GM23248 (cell line): ENCODE measurements around the gene GALNT17. TPM values are rescaled to one million over a fixed set of nuclear protein-coding genes. Genes with fewer than 3 reads are reported as not detected.
"Not testable (repeated sequence)": the region's sequence is repeated elsewhere in the genome, so short reads cannot be mapped to it uniquely, and the experiment has no call there.

ENCODE experiments used
- DNase-seq: peaks from one replicate; pipeline ENCODE4 v3.0.0-alpha.2; 2015
- H2AFZ ChIP-seq: fragments of 200-600 bp; sonication (generic); 2 replicates; pipeline ENCODE4 v1.6.1; 2016; ENCODE audit warnings: antibody characterized with exemption
- H3F3A ChIP-seq: fragments of 200-600 bp; sonication (generic); 2 replicates; pipeline ENCODE4 v1.6.1; 2016; ENCODE audit warnings: mild to moderate bottlenecking, antibody characterized with exemption, mixed run types; ENCODE audit not compliant: insufficient read depth
- H3K27ac ChIP-seq: fragments of 200-600 bp; sonication (generic); 2 replicates; pipeline ENCODE4 v1.5.1; 2016; ENCODE audit warnings: mild to moderate bottlenecking
- H3K27me3 ChIP-seq: fragments of 200-600 bp; sonication (generic); replicated peaks from 2 replicates; pipeline ENCODE4 v1.6.1; 2016; ENCODE audit warnings: mild to moderate bottlenecking; ENCODE audit not compliant: insufficient read depth
- H3K36me3 ChIP-seq: fragments of 200-600 bp; sonication (generic); 2 replicates; pipeline ENCODE4 v1.6.1; 2016; ENCODE audit warnings: low read depth, mild to moderate bottlenecking
- H3K4me1 ChIP-seq: fragments of 200-600 bp; sonication (generic); 2 replicates; pipeline ENCODE4 v1.6.1; 2016; ENCODE audit warnings: mild to moderate bottlenecking; ENCODE audit not compliant: insufficient read depth
- H3K4me2 ChIP-seq: fragments of 200-600 bp; sonication (generic); one replicate; pipeline ENCODE4 v1.6.1; 2016; ENCODE audit warnings: mild to moderate bottlenecking; ENCODE audit not compliant: unreplicated experiment
- H3K4me3 ChIP-seq: fragments of 200-600 bp; sonication (generic); 2 replicates; pipeline ENCODE4 v1.5.1; 2016; ENCODE audit warnings: mild to moderate bottlenecking
- H3K79me2 ChIP-seq: fragments of 200-600 bp; sonication (generic); 2 replicates; pipeline ENCODE4 v1.6.1; 2016; ENCODE audit warnings: mild to moderate bottlenecking; ENCODE audit not compliant: insufficient read depth
- H3K9ac ChIP-seq: fragments of 200-600 bp; sonication (generic); 2 replicates; pipeline ENCODE4 v1.6.1; 2016; ENCODE audit warnings: mild to moderate bottlenecking
- H3K9me2 ChIP-seq: fragments of 200-600 bp; sonication (generic); 2 replicates; pipeline ENCODE4 v1.6.1; 2016; ENCODE audit warnings: mixed run types, mild to moderate bottlenecking, moderate library complexity; ENCODE audit not compliant: insufficient read depth
- H3K9me3 ChIP-seq: fragments of 200-600 bp; sonication (generic); one replicate; pipeline ENCODE4 v1.6.1; 2017; ENCODE audit warnings: low read depth
- H4K20me1 ChIP-seq: fragments of 200-600 bp; sonication (generic); 2 replicates; pipeline ENCODE4 v1.6.0; 2016; ENCODE audit not compliant: insufficient read depth
- EZH2 ChIP-seq: fragments of 200-600 bp; sonication (generic); IDR thresholded peaks from 2 replicates; pipeline ENCODE4 v1.6.1; 2018; ENCODE audit warnings: antibody characterized with exemption, mild to moderate bottlenecking; ENCODE audit not compliant: insufficient read depth, poor library complexity, severe bottlenecking
- EZH2phosphoT487 ChIP-seq: fragments of 200-600 bp; sonication (generic); IDR thresholded peaks from 2 replicates; pipeline ENCODE4 v1.6.1; 2018; ENCODE audit warnings: antibody characterized with exemption, moderate library complexity, mild to moderate bottlenecking, low read depth; ENCODE audit not compliant: insufficient read depth
- WGBS, 2 experiments: methylation state at CpG; one replicate each; pipeline ENCODE4 v1.1.6; 2015 to 2017; ENCODE audit warnings: low lambda C conversion rate in 2 of 2, low coverage in 1 of 2; ENCODE audit errors: missing lambda C conversion rate in 2 of 2; 5-methylcytosine and 5-hydroxymethylcytosine counted together
- in situ Hi-C: fragments of 300-500 bp; cut with MboI; formaldehyde crosslinking; loops from 2 replicates; pipeline ENCODE4 v1.15.0; 2020
- polyA plus RNA-seq: library from polyadenylated mRNA; unstranded; fragments of >200 nt; fragmentation: Nextera tagmentation; extraction: Ambion mirVana; gene quantifications from 2 replicates; pipeline ENCODE4 v1.2.1, GENCODE V29; 2016
- total RNA-seq: library from RNA; depleted of rRNA; stranded (reverse); fragments of >200 nt; shearing (Covaris generic); gene quantifications from 2 replicates; pipeline ENCODE4 v1.2.3, GENCODE V29; 2014

GALNT17 gene
- total and polyA plus RNA-seq, 2 experiments from 2014 or later: not detected

GRCh38 chr7:71639382-71640085 is 507.6 kb downstream of the GALNT17 start:
- Histone ChIP-seq H3K9me2 (no peaks in the 10 kb centered on the region), H2AFZ (no peak overlapping the region), H3K9me3 (no peaks in the 10 kb centered on the region), H3K79me2 (no peaks in the 10 kb centered on the region), H3K36me3 (no peaks in the 10 kb centered on the region), H3K4me2 (no peak overlapping the region), H3K27me3 (no peaks in the 10 kb centered on the region), H3K9ac (no peak overlapping the region), H3K4me3 (no peak overlapping the region), H3K4me1 (no peaks in the 10 kb centered on the region), H4K20me1 (no peaks in the 10 kb centered on the region), H3K27ac (no peak overlapping the region), H3F3A (no peaks in the 10 kb centered on the region)
- DNase-seq: no peak
- WGBS, 2 experiments: 63 to 72% methylated on average over 12 of the region's 12 CpGs
- in situ Hi-C loops: no loop called here
- no peak for TF ChIP-seq EZH2phosphoT487
- no peak for TF ChIP-seq EZH2

GRCh38 chr7:71643031-71643430 is 511.1 kb downstream of the GALNT17 start:
- DNase-seq, H4K20me1 ChIP-seq, in situ Hi-C loops: not testable (repeated sequence)

GRCh38 chr7:71645836-71646235 is 513.9 kb downstream of the GALNT17 start:
- Histone ChIP-seq H3K4me3 (no peak overlapping the region), H3K9me2 (no peaks in the 10 kb centered on the region), H3K27me3 (no peaks in the 10 kb centered on the region), H3K36me3 (no peaks in the 10 kb centered on the region), H3F3A (no peaks in the 10 kb centered on the region), H3K79me2 (no peaks in the 10 kb centered on the region), H2AFZ (no peak overlapping the region), H3K4me1 (no peaks in the 10 kb centered on the region), H3K4me2 (no peak overlapping the region), H3K9ac (no peak overlapping the region), H4K20me1 (no peaks in the 10 kb centered on the region), H3K9me3 (no peaks in the 10 kb centered on the region), H3K27ac (no peak overlapping the region)
- TF ChIP-seq EZH2 (no peak), EZH2phosphoT487 (no peak)
- peak; percentile 22 for DNase-seq
- WGBS, 2 experiments: 19 to 28% methylated on average over 4 of the region's 4 CpGs
- in situ Hi-C loops: no loop called here

More at GRCh38 chr7:71643031-71643430, 511.1 kb downstream of the GALNT17 start:
- not testable (repeated sequence) for H3K79me2 ChIP-seq, H3K9ac ChIP-seq, H3K9me3 ChIP-seq, H3K4me3 ChIP-seq, H3K27me3 ChIP-seq, H3K27ac ChIP-seq, H2AFZ ChIP-seq, H3K9me2 ChIP-seq, H3F3A ChIP-seq, H3K4me1 ChIP-seq, H3K36me3 ChIP-seq, H3K4me2 ChIP-seq
- WGBS, 2 experiments: 44 to 46% methylated on average over 9 of the region's 9 CpGs

GRCh38 chr7:71649812-71650211 is 517.9 kb downstream of the GALNT17 start:
- no peak for DNase-seq
- no peaks in the 10 kb centered on the region for H3K9me3 ChIP-seq
- no peaks in the 10 kb centered on the region for H3K27me3 ChIP-seq
- H3K27ac ChIP-seq: no peak overlapping the region
- TF ChIP-seq EZH2phosphoT487 (no peak), EZH2 (no peak)
- WGBS, 2 experiments: 0% methylated on average over 1 of the region's 1 CpG
- in situ Hi-C loops: no loop called here
- H2AFZ ChIP-seq: no peak overlapping the region
- no peaks in the 10 kb centered on the region for H3K4me1 ChIP-seq
- H3K79me2 ChIP-seq: no peaks in the 10 kb centered on the region
- H4K20me1 ChIP-seq: no peaks in the 10 kb centered on the region
- no peaks in the 10 kb centered on the region for H3F3A ChIP-seq
- no peaks in the 10 kb centered on the region for H3K9me2 ChIP-seq
- no peak overlapping the region for H3K4me3 ChIP-seq
- H3K9ac ChIP-seq: no peak overlapping the region
- H3K36me3 ChIP-seq: no peaks in the 10 kb centered on the region
- no peak overlapping the region for H3K4me2 ChIP-seq
